ENCODE data around the gene RABEPK.
A peak's percentile ranks its signal among the peaks of the same experiment; 100 is the strongest.

The RABEPK gene

GRCh38 chr9:125246261-125246667 lies 45.9 kb downstream of the RABEPK start:
- DNase-seq (ENCODE audit: low read depth), result no peak

DNA sequence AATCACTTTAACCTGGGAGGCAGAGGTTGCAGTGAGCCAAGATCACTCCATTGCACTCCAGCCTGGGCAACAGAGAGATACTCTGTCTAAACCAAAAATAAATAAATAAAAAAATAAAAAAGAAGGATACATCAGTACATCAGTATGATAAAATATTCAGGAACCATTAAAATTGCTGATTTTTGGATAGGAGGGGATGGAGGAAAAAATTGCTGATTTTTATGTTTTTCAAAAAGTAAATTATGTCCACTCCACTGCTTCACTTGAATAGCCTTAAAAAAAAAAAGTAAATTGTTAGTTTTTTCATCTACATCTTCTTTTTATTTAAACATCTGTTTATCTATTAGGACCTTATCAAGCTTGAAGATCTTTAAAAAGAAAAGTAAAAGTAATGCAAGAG lies 53.9 kb downstream of the RABEPK start:
- no peak for DNase-seq (ENCODE audit: low read depth)

- no peak for DNase-seq (ENCODE audit: low read depth)
Observed at GRCh38 chr9:125255781-125256391, 55.5 kb downstream of the RABEPK start.

DNA sequence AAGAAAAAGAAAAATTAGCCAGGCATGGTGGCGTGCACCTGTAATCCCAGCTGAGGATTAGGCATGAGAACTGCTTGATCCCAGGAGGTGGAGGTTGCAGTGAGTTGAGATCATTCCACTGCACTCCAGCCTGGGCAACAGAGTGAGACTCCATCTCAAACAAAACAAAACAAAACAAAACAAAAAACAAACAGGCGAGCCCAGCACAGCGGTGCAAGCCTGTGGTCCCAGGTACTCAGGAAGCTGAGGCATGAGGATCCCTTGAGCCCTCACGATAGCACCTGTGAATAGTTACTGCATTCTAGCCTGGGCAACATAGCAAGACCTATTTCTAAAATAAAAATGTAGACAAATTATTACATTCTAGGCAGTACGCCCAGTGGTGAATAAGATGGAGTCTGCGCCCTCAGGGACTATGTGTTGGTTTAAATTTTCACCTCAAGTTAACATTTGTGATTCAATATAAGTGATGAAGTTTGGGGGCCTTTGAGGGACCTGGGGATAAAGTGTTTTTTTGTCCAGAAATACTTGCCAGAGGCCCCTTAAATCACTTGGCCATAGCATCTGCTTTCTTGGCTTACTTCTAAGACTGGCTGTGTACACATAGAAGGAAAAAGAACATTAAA lies 57.9 kb downstream of the RABEPK start:
- DNase-seq (ENCODE audit: low read depth), result no peak

DNA sequence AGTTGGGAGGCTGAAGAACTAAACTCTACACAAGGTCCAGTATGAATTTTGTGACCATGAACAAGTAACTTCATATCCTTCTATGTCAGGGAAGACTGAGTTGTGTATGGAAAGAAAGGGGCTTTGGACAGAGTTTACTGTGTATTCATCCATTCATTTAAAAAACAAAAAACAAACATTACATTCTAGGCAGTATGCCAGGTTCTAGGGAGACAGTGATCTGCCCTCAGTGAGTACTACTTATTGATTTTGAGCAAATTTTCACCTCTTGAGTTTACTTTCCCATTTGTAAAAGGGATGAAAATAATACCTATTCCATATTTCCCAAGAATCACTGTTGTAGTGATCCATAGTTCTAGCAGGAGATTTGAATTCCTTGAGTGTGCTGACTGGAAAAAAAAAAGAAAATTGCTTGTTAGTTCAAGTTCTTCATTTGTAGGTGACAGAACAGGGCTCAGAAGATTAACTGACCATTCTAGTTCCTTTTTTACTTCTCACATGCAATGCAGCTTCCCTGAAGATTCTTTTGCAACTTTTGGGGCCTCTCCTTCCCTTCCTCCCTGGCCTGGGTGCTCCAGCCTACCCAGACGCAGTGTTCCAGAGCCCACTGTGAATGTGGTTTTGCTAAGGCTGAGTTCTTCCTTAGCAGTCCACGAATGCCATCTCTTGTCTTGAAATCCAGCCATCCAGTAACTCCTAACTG lies 58.6 kb downstream of the RABEPK start:
- no peak for DNase-seq (ENCODE audit: low read depth)

- no peak for DNase-seq (ENCODE audit: low read depth)
Observed at GRCh38 chr9:125260561-125260960, 60.2 kb downstream of the RABEPK start.

- DNase-seq (ENCODE audit: low read depth), result peak; percentile 78
Observed at GRCh38 chr9:125261501-125262293, 61.4 kb downstream of the RABEPK start, which contains the start of gene GAPVD1. Gene GAPVD1 (plus strand): TSS chr9:125261826. CDS start chr9:125298922, 37,096 bp downstream.

DNA sequence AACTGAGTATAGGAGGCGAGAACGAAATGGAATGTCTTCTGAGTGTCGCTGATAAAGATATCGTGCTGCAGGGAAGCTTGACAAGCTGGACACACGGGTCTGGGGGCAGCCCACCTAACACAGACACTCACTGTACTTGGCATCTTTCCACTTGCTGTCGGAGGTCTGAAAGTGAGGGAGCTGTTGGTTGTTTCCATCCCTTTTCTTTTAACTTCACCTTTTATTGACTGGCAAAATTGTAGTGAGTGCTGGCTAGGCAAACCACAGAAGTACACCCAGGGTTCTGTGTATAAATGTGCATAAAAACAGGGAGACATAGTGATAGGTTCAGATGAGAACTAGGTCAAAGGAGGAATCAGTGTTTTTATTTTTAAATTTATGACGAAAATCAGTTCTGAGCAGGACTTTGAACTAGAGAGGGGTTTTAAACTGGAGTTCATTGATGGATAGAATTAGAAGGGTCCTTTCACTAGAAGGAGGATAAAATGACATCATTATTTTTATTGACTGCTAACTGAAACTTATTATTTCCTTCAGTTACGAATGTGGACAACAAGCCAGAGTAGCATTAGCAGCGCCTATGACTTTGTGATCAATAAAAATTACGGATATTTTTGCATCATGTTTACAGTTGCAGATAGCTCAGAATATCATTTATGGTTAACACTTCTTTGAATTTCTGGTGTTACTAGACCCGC lies 62.1 kb downstream of the RABEPK start:
- DNase-seq (ENCODE audit: low read depth), result no peak

DNA sequence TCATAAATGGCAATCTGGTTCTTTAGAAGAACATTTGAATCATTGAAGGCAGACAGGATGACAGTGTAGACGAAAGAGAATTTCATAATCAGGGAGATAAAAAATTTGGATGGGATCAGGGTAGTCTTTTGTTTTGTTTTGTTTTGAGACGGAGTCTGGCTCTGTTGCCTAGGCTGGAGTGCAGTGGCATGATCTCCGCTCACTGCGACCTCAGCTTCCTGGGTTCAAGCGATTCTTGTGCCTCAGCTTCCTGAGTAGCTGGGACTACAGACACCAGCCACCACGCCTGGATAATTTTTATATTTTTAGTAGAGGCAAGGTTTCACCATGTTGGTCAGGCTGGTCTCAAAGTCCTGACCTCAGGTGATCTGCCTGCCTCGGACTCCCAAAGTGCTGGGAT lies 63.7 kb downstream of the RABEPK start:
- peak; percentile 27 for DNase-seq (ENCODE audit: low read depth)

GRCh38 chr9:125268394-125269013 lies 68.2 kb downstream of the RABEPK start:
- no peak for DNase-seq (ENCODE audit: low read depth)

GRCh38 chr9:125269014-125269397 lies 68.7 kb downstream of the RABEPK start:
- DNase-seq (ENCODE audit: low read depth), result no peak

- DNase-seq (ENCODE audit: low read depth), result no peak
Observed at GRCh38 chr9:125271081-125271480, 70.7 kb downstream of the RABEPK start.

DNA sequence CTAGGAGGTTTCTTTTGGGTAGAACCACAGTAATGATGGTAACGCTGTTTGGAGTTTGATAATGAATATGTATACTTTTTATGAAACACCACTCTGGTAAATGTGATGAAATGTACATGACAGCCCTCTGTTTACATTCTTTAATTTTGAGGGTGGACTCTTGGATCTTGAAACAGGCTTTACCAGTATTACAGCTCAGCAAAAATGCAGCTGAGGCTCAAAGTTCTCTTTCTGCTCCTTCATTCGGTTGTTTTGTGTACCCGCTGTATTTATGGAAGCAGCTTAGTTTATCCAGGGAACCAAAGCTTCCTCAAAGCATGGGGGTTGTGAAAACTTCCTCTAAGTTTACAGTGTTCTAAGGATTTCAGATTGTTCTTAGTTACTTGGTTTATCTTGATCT lies 72.4 kb downstream of the RABEPK start:
- no peak for DNase-seq (ENCODE audit: low read depth)

GRCh38 chr9:125276771-125277170 lies 76.4 kb downstream of the RABEPK start:
- no peak for DNase-seq (ENCODE audit: low read depth)

GRCh38 chr9:125277411-125277810 lies 77.1 kb downstream of the RABEPK start:
- no peak for DNase-seq (ENCODE audit: low read depth)

DNA sequence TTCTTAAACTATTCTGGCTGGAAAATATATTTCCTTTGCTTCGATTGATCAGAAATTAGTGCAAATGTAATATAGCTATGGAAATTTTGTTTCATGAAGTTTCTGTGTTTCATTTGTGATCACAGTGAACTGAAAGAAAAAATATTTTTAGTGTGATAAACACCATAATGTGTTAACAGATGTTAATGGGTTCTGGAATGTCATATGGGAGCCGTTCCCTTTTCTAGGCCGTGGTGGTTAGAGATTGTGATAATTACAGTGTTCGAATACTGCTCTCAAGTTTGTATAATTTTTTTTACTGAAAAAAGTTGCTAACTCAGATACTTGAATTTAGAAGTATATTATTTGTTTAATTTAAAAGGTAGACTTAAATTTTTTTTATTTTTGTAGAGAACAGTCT lies 80.6 kb downstream of the RABEPK start:
- no peak for DNase-seq (ENCODE audit: low read depth)
